Measurements from ENCODE around the gene ZC3HAV1L. TPM values are rescaled to one million over a fixed set of nuclear protein-coding genes. Genes with fewer than 3 reads are reported as not detected.

Gene ZC3HAV1L
- total RNA-seq, 1 experiment from 2014 or later = 11.8 TPM

GRCh38 chr7:139022286-139022685 is 13.6 kb downstream of the ZC3HAV1L start:
- Histone ChIP-seq H3K4me1 (ENCODE audit: control insufficient read depth in 1 of 2, insufficient read depth in 2 of 2, low read length in 2 of 2) (no peaks in the 10 kb centered on the region), H2AFZ (ENCODE audit: low read depth, low read length, poor library complexity, severe bottlenecking) (no peak overlapping the region), H3K4me2 (ENCODE audit: low read length) (no peak overlapping the region), H3K9me3 (ENCODE audit: control insufficient read depth in 1 of 2, insufficient read depth in 1 of 2, low read depth in 1 of 2, low read length in 2 of 2) (no peaks in the 10 kb centered on the region), H4K20me1 (ENCODE audit: insufficient read depth) (no peaks in the 10 kb centered on the region), H3K36me3 (ENCODE audit: control insufficient read depth in 1 of 2, insufficient read depth in 2 of 2, low read length in 2 of 2) (peaks cover 36 to 43% of the 10 kb centered on the region in 2 experiments), H3K9me2 (ENCODE audit: insufficient read depth) (no peaks in the 10 kb centered on the region), H3K27me3 (ENCODE audit: insufficient read depth, low read length) (no peaks in the 10 kb centered on the region), H3K27ac (ENCODE audit: low read depth, low read length) (no peak overlapping the region), H3K79me2 (ENCODE audit: insufficient read depth, low read length) (0 out of 2 replicates have a peak, but pooled peaks cover 2% of the 10 kb centered on the region), H3K4me3 (replicated peaks in 1 of 2; ENCODE audit: low read depth in 1 of 2, low read length in 2 of 2) (no peak overlapping the region), H3K9ac (ENCODE audit: low read length) (no peak overlapping the region)
- RAD21 ChIA-PET (ENCODE audit: low non-redundant PET in 1 of 2, low total read pairs in 2 of 2, uncharacterized antibody in 2 of 2, unreplicated experiment in 2 of 2) = no interaction called here
- CTCF ChIA-PET = no interaction called here
- intact Hi-C loops (cut with micrococcal nuclease) = no loop called here
- no peak for ATAC-seq
- BruUV-seq (replicated peaks) = no TSS peak
- no peak for TF ChIP-seq ZFX (IDR thresholded peaks at IDR 0.05)
- no peak for TF ChIP-seq JUND (IDR thresholded peaks at IDR 0.05)
- TF ChIP-seq TCF7L2 (IDR thresholded peaks at IDR 0.05; ENCODE audit: borderline replicate concordance, extremely low read depth, insufficient read depth, insufficient read length) = no peak
- no peak for TF ChIP-seq EGR1 (IDR thresholded peaks at IDR 0.05; ENCODE audit: low read depth)
- TF ChIP-seq SIN3A (IDR thresholded peaks at IDR 0.05; ENCODE audit: low read depth) = no peak
- TF ChIP-seq ELF1 (IDR thresholded peaks at IDR 0.05; ENCODE audit: borderline replicate concordance, low read depth) = no peak
- no peak for TF ChIP-seq ATF3 (IDR thresholded peaks at IDR 0.05)
- no peak for TF ChIP-seq SRF (IDR thresholded peaks at IDR 0.05; ENCODE audit: low read depth)
- no peak for TF ChIP-seq MAX (IDR thresholded peaks at IDR 0.05)
- no peak for TF ChIP-seq ZNF274 (IDR thresholded peaks at IDR 0.05; ENCODE audit: low read depth, low read length)
- TF ChIP-seq SP1 (IDR thresholded peaks at IDR 0.05; ENCODE audit: low read depth) = no peak
- no peak for TF ChIP-seq CBX3 (IDR thresholded peaks at IDR 0.05; ENCODE audit: low read depth)
- TF ChIP-seq YY1 (IDR thresholded peaks at IDR 0.05; ENCODE audit: extremely low read depth, insufficient replicate concordance, low read depth, low read length) = no peak
- no peak for TF ChIP-seq CEBPB (IDR thresholded peaks at IDR 0.05; ENCODE audit: low read depth)
- TF ChIP-seq EZH2 (IDR thresholded peaks at IDR 0.05) = no peak
- no peak for TF ChIP-seq ZBTB33 (IDR thresholded peaks at IDR 0.05; ENCODE audit: extremely low read depth, insufficient replicate concordance, low read length)
- TF ChIP-seq FOSL1 (IDR thresholded peaks at IDR 0.05; ENCODE audit: low read depth) = no peak
- DNase-seq (ENCODE audit: low read depth, low spot score) = no peak
- POLR2A ChIA-PET = no interaction called here
